HepG2 (cell line): ENCODE data around the gene MAP3K2. TPM values are rescaled to one million over a fixed set of nuclear protein-coding genes. Genes with fewer than 3 reads are reported as not detected.

Experiments used
- HES4 ChIP-seq: sonication (generic); formaldehyde crosslinking; IDR thresholded peaks from 2 replicates; pipeline ENCODE4 v1.9.0; 2021; ENCODE audit warnings: mild to moderate bottlenecking, missing genetic modification reagents, borderline replicate concordance
- KDM4B ChIP-seq: sonication (generic); formaldehyde crosslinking; IDR thresholded peaks from 2 replicates; pipeline ENCODE4 v1.4.0; 2020; ENCODE audit warnings: missing genetic modification reagents
- MLXIP ChIP-seq: sonication (generic); formaldehyde crosslinking; IDR thresholded peaks from 2 replicates; pipeline ENCODE4 v1.9.0; 2021; ENCODE audit warnings: missing genetic modification reagents, borderline replicate concordance
- NFRKB ChIP-seq: fragments of 450-650 bp; IDR thresholded peaks from 2 replicates; pipeline ENCODE4 v1.6.1; 2017
- PHF8 ChIP-seq: sonication (generic); formaldehyde crosslinking; IDR thresholded peaks from 2 replicates; pipeline ENCODE4 v1.5.0; 2020; ENCODE audit warnings: missing genetic modification reagents
- POGZ ChIP-seq: sonication (generic); formaldehyde crosslinking; IDR thresholded peaks from 2 replicates; pipeline ENCODE4 v1.4.0; 2020; ENCODE audit warnings: mild to moderate bottlenecking, missing genetic modification reagents
- REPIN1 ChIP-seq: sonication (generic); formaldehyde crosslinking; IDR thresholded peaks from 2 replicates; pipeline ENCODE4 v1.8.0; 2022; ENCODE audit warnings: missing genetic modification reagents, low read depth, mild to moderate bottlenecking, borderline replicate concordance
- STAT6 ChIP-seq: sonication (generic); formaldehyde crosslinking; IDR thresholded peaks from 2 replicates; pipeline ENCODE4 v1.4.0; 2020; ENCODE audit warnings: missing genetic modification reagents, mild to moderate bottlenecking, borderline replicate concordance
- TCF12 ChIP-seq, 2 experiments: fragments of 450-650 bp in 1 of 2; sonication (generic) in 1 of 2; formaldehyde crosslinking in 1 of 2; IDR thresholded peaks; 2 replicates each; pipeline versions ENCODE4 v1.6.1 to v1.8.0; 2017 to 2022; ENCODE audit warnings: antibody characterized with exemption in 1 of 2, mild to moderate bottlenecking in 1 of 2, missing genetic modification reagents in 1 of 2, moderate library complexity in 1 of 2
- THAP7 ChIP-seq: sonication (generic); formaldehyde crosslinking; IDR thresholded peaks from 2 replicates; pipeline ENCODE4 v1.8.1; 2023; ENCODE audit warnings: mild to moderate bottlenecking, missing genetic modification reagents
- TSC22D2 ChIP-seq: sonication (generic); formaldehyde crosslinking; IDR thresholded peaks from 2 replicates; pipeline ENCODE4 v1.5.1; 2020; ENCODE audit warnings: missing genetic modification reagents, mild to moderate bottlenecking, borderline replicate concordance
- ZFP36L1 ChIP-seq: sonication (generic); formaldehyde crosslinking; IDR thresholded peaks from 2 replicates; pipeline ENCODE4 v1.8.0; 2022; ENCODE audit warnings: mild to moderate bottlenecking, missing genetic modification reagents, moderate library complexity
- ZNF235 ChIP-seq: sonication (generic); formaldehyde crosslinking; IDR thresholded peaks from 2 replicates; pipeline ENCODE4 v1.8.1; 2023; ENCODE audit warnings: mild to moderate bottlenecking, missing genetic modification reagents, borderline replicate concordance
- ZNF879 ChIP-seq: sonication (generic); formaldehyde crosslinking; IDR thresholded peaks from 2 replicates; pipeline ENCODE4 v1.8.1; 2023; ENCODE audit warnings: missing genetic modification reagents
- ZSCAN5A ChIP-seq: sonication (generic); formaldehyde crosslinking; IDR thresholded peaks from 2 replicates; pipeline ENCODE4 v1.8.0; 2022; ENCODE audit warnings: mild to moderate bottlenecking, missing genetic modification reagents, borderline replicate concordance
- ZUFSP ChIP-seq: sonication (generic); formaldehyde crosslinking; IDR thresholded peaks from 2 replicates; pipeline ENCODE4 v1.9.0; 2021; ENCODE audit warnings: missing genetic modification reagents, mild to moderate bottlenecking, borderline replicate concordance
- polyA plus RNA-seq, 8 experiments: library from polyadenylated mRNA; depleted of rRNA in 3 of 8; stranded (reverse) in 7 of 8; unstranded in 1 of 8; fragments of >200 nt; fragmentation: Illumina TruSeq in 4 of 8; extraction: Trizol in 4 of 8; gene quantifications; 2 replicates each; pipeline versions ENCODE4 v1.2.1 to v1.2.3, GENCODE V29; 2011 to 2016; ENCODE audit warnings: low read depth in 4 of 8, missing spikeins in 1 of 8, mixed read lengths in 1 of 8; ENCODE audit not compliant: insufficient read depth in 1 of 8
- total RNA-seq, 5 experiments: library from RNA; depleted of rRNA; stranded (reverse); fragments of >200 nt; fragmentation: Illumina TruSeq; extraction: Trizol; gene quantifications; 2 replicates each; pipeline ENCODE4 v1.2.3, GENCODE V29; 2016; ENCODE audit warnings: low read depth in 1 of 5

Gene MAP3K2
- total and polyA plus RNA-seq, 2 of the 13 experiments (the other 11 are each of a cell fraction or from before 2014, with no cell fraction given): 12.2 to 37.2 TPM

GRCh38 chr2:127386764-127387654 is 766 bp downstream of the MAP3K2 start (continued):
- TF ChIP-seq MLXIP (CRISPR knock-in tag): no peak
- no peak for TF ChIP-seq STAT6 (CRISPR knock-in tag)
- TF ChIP-seq REPIN1 (CRISPR knock-in tag): peak; percentile 85
- TF ChIP-seq ZFP36L1 (CRISPR knock-in tag): peak; percentile 21; the same call in 1 of the 2 replicates
- no peak for TF ChIP-seq HES4 (CRISPR knock-in tag)
- peak; percentile 67; the same call in 1 of the 2 replicates for TF ChIP-seq POGZ (CRISPR knock-in tag)
- no peak for TF ChIP-seq TCF12 (IDR thresholded peaks at IDR 0.05)
- TF ChIP-seq TCF12 (CRISPR knock-in tag; IDR thresholded peaks at IDR 0.05): 0 out of 2 replicates have a peak, but pooled peaks have one; percentile 10
- no peak for TF ChIP-seq ZUFSP (CRISPR knock-in tag)
- TF ChIP-seq ZSCAN5A: peak; percentile 79; the same call in 1 of the 2 replicates
- no peak; the same call in 1 of the 2 replicates for TF ChIP-seq KDM4B (CRISPR knock-in tag)
- 0 out of 2 replicates have a peak, but pooled peaks have one; percentile 78 for TF ChIP-seq ZNF235 (CRISPR knock-in tag)
- TF ChIP-seq ZNF879 (CRISPR knock-in tag): no peak
- TF ChIP-seq THAP7: no peak
- TF ChIP-seq TSC22D2 (CRISPR knock-in tag): peak; percentile 83
- no peak for TF ChIP-seq PHF8
- TF ChIP-seq NFRKB: no peak
